Upper lobe of left lung (tissue), 4 donors: ENCODE measurements around the gene STXBP5L.

ENCODE experiments used
- CTCF ChIP-seq, 6 experiments: fragments of 450-650 bp in 4 of 6; fragments of 200-600 bp in 2 of 6; sonication (generic) in 2 of 6; IDR thresholded peaks; one replicate each; pipeline ENCODE4 v1.5.1; 2016 to 2019; ENCODE audit warnings: antibody characterized with exemption in 6 of 6
- EP300 ChIP-seq, 4 donors: sonication (generic); formaldehyde crosslinking; IDR thresholded peaks; one replicate each; pipeline ENCODE4 v1.5.1; 2017; ENCODE audit warnings: antibody characterized with exemption in 4 of 4, control low read depth in 2 of 4
- POLR2AphosphoS5 ChIP-seq, 2 donors: sonication (generic); formaldehyde crosslinking; IDR thresholded peaks; one replicate each; pipeline ENCODE4 v1.5.1; 2017; ENCODE audit warnings: antibody characterized with exemption in 2 of 2

GRCh38 chr3:121165397-121165837 is 257.4 kb downstream of the STXBP5L start:
- TF ChIP-seq EP300 (IDR thresholded peaks at IDR 0.05) (no peak), CTCF (IDR thresholded peaks at IDR 0.05) (no peak), POLR2AphosphoS5 (IDR thresholded peaks at IDR 0.05) (no peak)
